ENCODE data around the gene RABGEF1.
"Not testable (repeated sequence)": the region's sequence is repeated elsewhere in the genome, so short reads cannot be mapped to it uniquely, and the experiment has no call there.

DNA sequence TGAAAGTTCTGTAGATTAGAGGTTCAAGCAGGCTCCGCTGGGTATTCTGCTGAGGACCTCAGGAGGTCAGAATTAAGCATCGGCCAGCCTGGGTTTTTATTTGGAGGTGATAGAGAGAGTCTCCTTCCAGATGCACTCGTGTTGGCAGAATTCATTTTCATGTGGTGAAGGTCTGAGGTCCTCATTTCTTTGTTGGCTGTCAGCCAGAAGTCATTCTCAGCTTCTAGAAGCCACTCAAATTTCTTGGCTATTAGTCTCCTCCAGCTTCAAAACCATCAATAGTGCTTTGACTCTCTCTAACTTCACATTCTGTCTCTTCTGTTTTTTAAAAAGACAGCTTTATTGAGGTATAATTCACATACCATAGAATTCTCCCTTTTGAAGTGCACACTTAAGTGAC, 22.6 kb downstream of the RABGEF1 start:
- TF ChIP-seq CTCF, POLR2A (IDR thresholded peaks at IDR 0.05): not testable (repeated sequence)
